ENCODE data around the gene SNRNP70. TPM values are rescaled to one million over a fixed set of nuclear protein-coding genes. Genes with fewer than 3 reads are reported as not detected.

SNRNP70 gene
- total and polyA plus RNA-seq, 2 of the 13 experiments (the other 11 are each of a cell fraction or from before 2014, with no cell fraction given), result 150 to 210 TPM

DNA sequence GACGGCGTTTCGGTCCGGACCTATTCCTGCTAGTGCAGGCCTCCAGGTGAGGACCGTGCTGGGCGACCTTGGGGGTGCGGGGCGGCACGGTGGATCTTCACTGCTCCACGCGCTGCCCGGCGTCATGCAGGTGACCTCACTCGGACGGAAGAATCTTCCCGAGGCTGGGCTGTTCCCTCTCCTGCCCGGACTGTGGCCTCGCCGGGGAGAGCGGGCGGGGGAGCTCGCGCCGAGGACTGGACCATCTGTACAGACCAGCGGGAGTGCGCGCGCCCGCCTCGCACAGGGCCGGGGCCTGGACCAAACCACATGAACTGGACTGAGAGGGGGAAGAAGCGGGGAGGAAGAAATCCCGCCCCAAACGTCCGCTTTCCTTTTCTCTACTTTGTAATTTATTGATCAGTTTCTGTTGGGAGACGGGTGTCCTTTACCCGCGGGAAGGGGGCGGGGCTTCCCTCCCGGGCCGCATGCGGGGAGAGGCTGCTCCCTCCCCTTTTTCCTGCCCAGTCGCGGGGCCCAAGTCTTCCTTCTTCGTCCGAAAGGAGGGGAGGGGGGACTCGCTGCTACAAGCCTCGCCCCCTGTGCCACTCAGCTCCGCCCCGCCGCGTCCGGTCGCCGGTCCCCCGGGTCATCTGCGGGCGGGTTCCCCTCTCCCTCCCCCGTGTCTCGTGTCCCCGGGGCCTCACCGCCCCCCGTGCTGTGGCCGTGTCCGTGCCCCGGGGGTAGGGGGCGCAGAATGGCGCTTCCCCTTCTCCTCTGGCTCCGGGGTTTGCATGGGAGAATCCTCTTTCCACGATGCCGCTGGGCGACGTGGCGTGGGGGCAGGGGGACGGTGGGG lies 65.1 kb downstream of the SNRNP70 start (continued):
- 0 out of 2 replicates have a peak, but pooled peaks have one; percentile 42 for TF ChIP-seq ZNF337 (CRISPR knock-in tag; IDR thresholded peaks at IDR 0.05; ENCODE audit: borderline replicate concordance, low read depth)
- TF ChIP-seq MXI1 (IDR thresholded peaks at IDR 0.05; ENCODE audit: borderline replicate concordance, low read depth, low read length), result peak; percentile 44; the same call in 1 of the 3 replicates
- TF ChIP-seq ZNF773 (CRISPR knock-in tag; IDR thresholded peaks at IDR 0.05; ENCODE audit: borderline replicate concordance), result peak; percentile 83; the same call in 1 of the 2 replicates
- TF ChIP-seq SP2 (CRISPR knock-in tag; IDR thresholded peaks at IDR 0.05), result peak; percentile 48
- no peak for TF ChIP-seq ZFP62 (CRISPR knock-in tag; IDR thresholded peaks at IDR 0.05)
- TF ChIP-seq PHF20 (CRISPR knock-in tag; IDR thresholded peaks at IDR 0.05), result peak; percentile 56
- TF ChIP-seq HNF4G (IDR thresholded peaks at IDR 0.05; ENCODE audit: borderline replicate concordance, low read depth, low read length), result no peak
- TF ChIP-seq HNF4G (CRISPR knock-in tag; IDR thresholded peaks at IDR 0.05; ENCODE audit: borderline replicate concordance, low read depth), result peak; percentile 33; the same call in 1 of the 2 replicates
- peak; percentile 46; the same call in 1 of the 2 replicates for TF ChIP-seq CREB1 (IDR thresholded peaks at IDR 0.05)
- TF ChIP-seq CREB1 (CRISPR knock-in tag; IDR thresholded peaks at IDR 0.05), result no peak
- TF ChIP-seq, protein P1, sequence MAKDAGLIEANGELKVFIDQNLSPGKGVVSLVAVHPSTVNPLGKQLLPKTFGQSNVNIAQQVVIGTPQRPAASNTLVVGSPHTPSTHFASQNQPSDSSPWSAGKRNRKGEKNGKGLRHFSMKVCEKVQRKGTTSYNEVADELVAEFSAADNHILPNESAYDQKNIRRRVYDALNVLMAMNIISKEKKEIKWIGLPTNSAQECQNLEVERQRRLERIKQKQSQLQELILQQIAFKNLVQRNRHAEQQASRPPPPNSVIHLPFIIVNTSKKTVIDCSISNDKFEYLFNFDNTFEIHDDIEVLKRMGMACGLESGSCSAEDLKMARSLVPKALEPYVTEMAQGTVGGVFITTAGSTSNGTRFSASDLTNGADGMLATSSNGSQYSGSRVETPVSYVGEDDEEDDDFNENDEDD (CRISPR knock-in tag; IDR thresholded peaks at IDR 0.05; ENCODE audit: borderline replicate concordance), result peak; percentile 50; the same call in 1 of the 2 replicates
- 0 out of 2 replicates have a peak, but pooled peaks have one; percentile 17 for TF ChIP-seq SMAD3 (CRISPR knock-in tag; IDR thresholded peaks at IDR 0.05)
- no peak for TF ChIP-seq TGIF2 (CRISPR knock-in tag; IDR thresholded peaks at IDR 0.05)
- TF ChIP-seq HOXA7 (CRISPR knock-in tag; IDR thresholded peaks at IDR 0.05), result no peak
- TF ChIP-seq ZNF383 (CRISPR knock-in tag; IDR thresholded peaks at IDR 0.05; ENCODE audit: borderline replicate concordance), result 0 out of 2 replicates have a peak, but pooled peaks have one; percentile 28
- TF ChIP-seq IRF1 (CRISPR knock-in tag; IDR thresholded peaks at IDR 0.05; ENCODE audit: low read depth), result 0 out of 2 replicates have a peak, but pooled peaks have one; percentile 76
- TF ChIP-seq BHLHE40 (IDR thresholded peaks at IDR 0.05; ENCODE audit: low read length), result peak; percentile 92
- TF ChIP-seq AGO2 (optimal IDR thresholded peaks at IDR 0.05; ENCODE audit: low read depth, low read length), result peak; percentile 38
- no peak for TF ChIP-seq FOXM1 (CRISPR knock-in tag; IDR thresholded peaks at IDR 0.05)
- TF ChIP-seq, protein P2, sequence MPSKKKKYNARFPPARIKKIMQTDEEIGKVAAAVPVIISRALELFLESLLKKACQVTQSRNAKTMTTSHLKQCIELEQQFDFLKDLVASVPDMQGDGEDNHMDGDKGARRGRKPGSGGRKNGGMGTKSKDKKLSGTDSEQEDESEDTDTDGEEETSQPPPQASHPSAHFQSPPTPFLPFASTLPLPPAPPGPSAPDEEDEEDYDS (CRISPR knock-in tag; IDR thresholded peaks at IDR 0.05), result peak; percentile 44; the same call in 1 of the 2 replicates
- TF ChIP-seq, protein P3, sequence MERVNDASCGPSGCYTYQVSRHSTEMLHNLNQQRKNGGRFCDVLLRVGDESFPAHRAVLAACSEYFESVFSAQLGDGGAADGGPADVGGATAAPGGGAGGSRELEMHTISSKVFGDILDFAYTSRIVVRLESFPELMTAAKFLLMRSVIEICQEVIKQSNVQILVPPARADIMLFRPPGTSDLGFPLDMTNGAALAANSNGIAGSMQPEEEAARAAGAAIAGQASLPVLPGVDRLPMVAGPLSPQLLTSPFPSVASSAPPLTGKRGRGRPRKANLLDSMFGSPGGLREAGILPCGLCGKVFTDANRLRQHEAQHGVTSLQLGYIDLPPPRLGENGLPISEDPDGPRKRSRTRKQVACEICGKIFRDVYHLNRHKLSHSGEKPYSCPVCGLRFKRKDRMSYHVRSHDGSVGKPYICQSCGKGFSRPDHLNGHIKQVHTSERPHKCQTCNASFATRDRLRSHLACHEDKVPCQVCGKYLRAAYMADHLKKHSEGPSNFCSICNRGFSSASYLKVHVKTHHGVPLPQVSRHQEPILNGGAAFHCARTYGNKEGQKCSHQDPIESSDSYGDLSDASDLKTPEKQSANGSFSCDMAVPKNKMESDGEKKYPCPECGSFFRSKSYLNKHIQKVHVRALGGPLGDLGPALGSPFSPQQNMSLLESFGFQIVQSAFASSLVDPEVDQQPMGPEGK (CRISPR knock-in tag; IDR thresholded peaks at IDR 0.05), result no peak; the same call in none of the 2 replicates
